Sciatic nerve (tissue), 2 donors: ENCODE data around the gene CALML3. TPM values are rescaled to one million over a fixed set of nuclear protein-coding genes. Genes with fewer than 3 reads are reported as not detected.
A peak's percentile ranks its signal among the peaks of the same experiment; 100 is the strongest.

Source experiments
- ATAC-seq: fragments of 200-7000 bp; cut with Tn5 transposase; one replicate; pipeline ENCODE4 v1.9.1; 2020; ENCODE audit warnings: mild to moderate bottlenecking, moderate library complexity
- DNase-seq: peaks from one replicate; pipeline ENCODE4 v3.0.0-alpha.2; 2020; ENCODE audit warnings: low spot score
- intact Hi-C: fragments of 100-400 bp; cut with DNase I; formaldehyde crosslinking; loops from one replicate; pipeline ENCODE4 v1.14.2; 2022
- total RNA-seq: library from RNA; stranded (reverse); fragmentation: NEBNext Ultra II Directional; extraction: Animal tissue kit (Norgen Biotek cat#: 25700); gene quantifications from one replicate; pipeline ENCODE4 v1.2.1, GENCODE V29; 2021
- donor health status: DM: no; HTN: no; CAD: no.
- donor health status: DM: no; HTN: no; CAD: no.

CALML3 gene
- total RNA-seq, 1 donor from 2014 or later: not detected

DNA sequence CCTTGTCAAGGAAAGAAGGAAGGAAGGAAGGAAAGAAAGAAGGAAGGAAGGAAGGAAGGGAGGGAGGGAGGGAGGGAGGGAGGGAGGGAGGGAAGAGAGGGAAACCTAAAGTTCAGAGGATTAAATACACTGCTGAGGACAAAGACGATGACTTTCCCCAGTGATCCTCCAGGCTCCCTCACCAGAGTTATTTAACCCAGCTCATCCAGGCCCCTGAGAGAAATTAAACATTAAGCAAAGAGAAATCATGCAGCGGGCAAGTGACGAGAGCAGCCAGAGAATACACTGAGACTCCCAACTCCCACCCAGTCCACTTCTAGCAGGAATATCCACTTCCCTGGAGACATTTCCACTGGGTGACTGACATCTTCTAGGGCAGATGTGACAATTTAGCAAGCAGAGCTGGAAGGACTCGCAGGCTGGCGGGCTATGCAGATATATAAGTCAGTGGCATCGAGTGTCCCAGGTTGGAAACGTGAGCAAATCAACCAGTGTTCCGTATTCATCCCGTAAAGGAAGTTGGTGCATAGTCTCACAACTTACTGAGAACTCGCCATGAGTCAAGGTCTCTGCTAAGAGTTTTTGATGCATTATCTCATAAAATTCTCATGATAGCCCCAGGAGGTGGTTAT lies 48.7 kb downstream of the CALML3 start:
- intact Hi-C loops: no loop called here
- DNase-seq (no peak), ATAC-seq (no peak)

- intact Hi-C loops: no loop called here
- ATAC-seq (peak; percentile 8), DNase-seq (no peak)
Observed at GRCh38 chr10:5573968-5574641, 49.3 kb downstream of the CALML3 start.

GRCh38 chr10:5574642-5575131 lies 49.9 kb downstream of the CALML3 start:
- intact Hi-C loops: no loop called here
- no peak for DNase-seq
- peak; percentile 57 for ATAC-seq

DNA sequence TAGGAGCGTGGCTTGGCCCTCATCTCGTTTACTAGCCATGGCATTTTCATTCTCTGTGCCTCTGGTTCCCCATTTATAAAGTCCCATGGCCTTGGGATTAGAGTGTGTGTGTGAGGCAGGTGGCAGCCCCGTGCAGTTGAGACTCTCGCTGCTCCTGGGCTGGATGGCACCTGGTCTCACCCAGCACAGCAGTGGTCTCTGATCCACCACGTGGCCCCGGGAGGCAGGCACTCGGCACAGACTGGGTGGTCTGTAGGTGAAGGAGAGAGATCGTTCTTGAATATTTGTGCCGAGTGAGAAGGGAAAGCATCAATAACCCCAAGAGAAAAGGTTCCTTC lies 50.4 kb downstream of the CALML3 start:
- ATAC-seq (peak; percentile 22), DNase-seq (no peak)
- intact Hi-C loops: no loop called here

GRCh38 chr10:5575482-5576153 lies 50.9 kb downstream of the CALML3 start:
- intact Hi-C loops: no loop called here
- ATAC-seq (peak; percentile 56), DNase-seq (peak; percentile 53)

GRCh38 chr10:5576154-5576748 lies 51.5 kb downstream of the CALML3 start:
- intact Hi-C loops: no loop called here
- DNase-seq: no peak
- ATAC-seq: no peak

Other genes with a start within 250 kb of the CALML3 start
- not detected for gene UCN3, start 160.0 kb upstream of the CALML3 start, total RNA-seq
- gene TUBAL3, start 120.1 kb upstream of the CALML3 start, total RNA-seq: 0.18 TPM
- 86.2 TPM for gene NET1, start 112.4 kb upstream of the CALML3 start, total RNA-seq
- gene CALML5, start 25.4 kb upstream of the CALML3 start, total RNA-seq: not detected
- 18.9 TPM for gene ASB13, start 141.6 kb downstream of the CALML3 start, total RNA-seq
- gene TASOR2, start 159.9 kb downstream of the CALML3 start, total RNA-seq: 77.3 TPM